GM19099 (cell line): Measurements from ENCODE around the gene KIF24.

Experiments used
- POLR2A ChIP-seq: IDR thresholded peaks from 3 replicates; pipeline ENCODE4 v1.6.1; 2011; ENCODE audit warnings: low read depth; ENCODE audit not compliant: insufficient read length; ENCODE audit errors: extremely low read depth

KIF24 gene

GRCh38 chr9:34370970-34371880, 42.2 kb upstream of the KIF24 start:
- no peak for TF ChIP-seq POLR2A

DNA sequence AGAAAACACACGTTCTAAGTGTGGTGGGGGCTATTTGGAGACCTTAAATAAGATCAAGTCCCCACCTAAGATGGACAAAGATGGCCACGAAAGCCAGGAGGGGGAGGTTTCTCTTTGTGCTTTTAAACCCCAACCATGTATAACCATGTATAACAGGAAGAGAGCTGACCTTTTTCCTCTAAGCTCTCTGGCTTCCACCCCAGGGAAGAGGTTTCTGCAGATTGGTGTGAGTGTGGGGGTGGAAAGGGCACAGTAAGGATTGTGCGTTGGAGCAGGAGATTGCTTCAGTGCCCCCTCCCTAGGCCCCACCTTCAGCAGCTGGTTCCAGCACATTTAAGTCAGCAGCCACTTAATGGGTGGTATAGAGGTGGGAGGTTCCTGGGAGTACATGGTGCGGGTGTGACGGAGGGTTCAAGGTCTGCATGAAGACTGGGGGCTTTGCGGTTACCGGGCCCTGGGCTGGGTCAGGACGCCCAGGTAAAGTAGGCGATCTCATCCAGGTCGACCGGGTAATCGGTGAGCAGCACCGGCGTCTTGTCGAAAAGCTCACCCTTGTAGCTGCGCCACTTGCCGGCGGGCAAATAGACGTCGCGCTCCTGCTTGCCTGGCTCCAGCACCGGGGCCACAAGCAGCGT, 41.4 kb upstream of the KIF24 start:
- no peak for TF ChIP-seq POLR2A

DNA sequence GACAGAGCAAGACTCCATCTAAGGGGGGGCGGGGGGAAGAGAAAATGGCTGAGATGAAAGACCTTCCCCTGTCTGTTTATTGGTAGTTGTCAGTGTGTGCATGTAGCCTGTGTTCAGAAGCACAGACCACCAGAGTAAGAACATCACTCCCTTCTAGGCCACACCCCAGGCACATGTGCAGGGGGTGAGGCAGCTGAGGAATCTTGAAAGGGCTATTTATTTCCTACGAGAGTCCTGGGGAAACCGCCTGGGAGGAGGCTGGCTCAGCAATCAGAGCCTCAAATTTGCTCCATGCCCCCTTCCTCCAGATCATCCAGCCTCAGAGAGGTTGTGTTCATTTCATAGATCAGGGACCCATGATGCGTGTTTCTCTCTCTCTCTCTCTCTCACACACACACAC, 40.6 kb upstream of the KIF24 start:
- TF ChIP-seq POLR2A: no peak

- TF ChIP-seq POLR2A: no peak
These were observed 37.3 kb upstream of the KIF24 start for GRCh38 chr9:34366365-34366764.

DNA sequence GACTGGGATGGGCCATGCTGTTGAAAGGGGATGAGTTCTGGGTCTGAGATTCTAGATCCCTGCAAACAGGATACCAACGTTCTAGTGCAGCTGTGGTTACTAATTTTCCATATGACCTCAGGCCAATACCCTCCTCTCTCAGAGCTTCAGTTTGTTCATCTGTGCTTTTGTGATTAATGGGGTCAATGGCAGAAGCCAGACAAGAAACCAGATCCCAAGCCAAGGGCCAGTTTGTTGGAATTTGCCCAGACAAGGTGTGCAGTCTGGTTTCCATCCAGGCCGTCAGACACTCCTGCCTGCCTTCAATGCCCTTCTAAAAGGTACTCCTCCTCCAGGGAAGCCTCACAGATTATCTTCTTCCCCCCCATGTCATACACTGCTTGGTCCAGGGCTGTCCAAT, 36.2 kb upstream of the KIF24 start:
- no peak for TF ChIP-seq POLR2A

DNA sequence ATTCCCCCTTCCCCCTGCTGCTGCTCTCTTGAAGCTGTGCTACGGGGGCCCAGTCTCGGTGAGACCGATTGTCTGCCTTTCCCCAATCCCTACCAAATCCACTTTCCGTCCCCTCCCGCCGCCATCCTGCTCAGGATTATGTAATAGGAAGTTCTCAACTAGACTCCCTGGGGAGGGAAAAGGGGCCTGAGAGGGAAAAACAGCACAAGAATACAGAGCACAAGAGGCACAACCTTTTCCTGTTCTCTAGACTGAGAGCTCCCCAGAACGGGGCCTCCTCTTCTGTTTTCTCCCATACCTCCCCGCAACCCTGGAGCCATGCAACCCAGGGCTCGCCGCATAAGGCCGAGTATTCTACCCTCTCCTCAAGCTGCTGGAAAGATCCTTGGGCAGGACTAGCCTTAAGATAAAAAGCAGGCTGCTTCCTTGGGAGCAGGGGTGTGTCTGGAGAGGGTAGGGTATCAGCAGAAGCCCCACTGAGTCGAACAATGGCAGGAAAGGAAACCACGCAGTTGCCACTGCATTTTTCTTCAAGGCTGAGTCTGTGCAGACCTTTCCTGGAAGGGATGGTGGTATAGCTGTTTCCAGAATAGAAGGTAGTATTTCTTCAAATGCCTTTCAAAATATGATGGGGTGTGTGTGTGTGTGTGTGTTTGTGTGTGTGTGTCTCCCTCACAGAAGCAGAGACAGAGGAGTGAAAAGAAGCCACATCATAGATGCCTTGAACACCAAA, 34.7 kb upstream of the KIF24 start:
- TF ChIP-seq POLR2A: no peak

GRCh38 chr9:34362614-34363214, 33.6 kb upstream of the KIF24 start:
- TF ChIP-seq POLR2A: no peak

GRCh38 chr9:34349324-34349723, 20.3 kb upstream of the KIF24 start:
- no peak for TF ChIP-seq POLR2A

DNA sequence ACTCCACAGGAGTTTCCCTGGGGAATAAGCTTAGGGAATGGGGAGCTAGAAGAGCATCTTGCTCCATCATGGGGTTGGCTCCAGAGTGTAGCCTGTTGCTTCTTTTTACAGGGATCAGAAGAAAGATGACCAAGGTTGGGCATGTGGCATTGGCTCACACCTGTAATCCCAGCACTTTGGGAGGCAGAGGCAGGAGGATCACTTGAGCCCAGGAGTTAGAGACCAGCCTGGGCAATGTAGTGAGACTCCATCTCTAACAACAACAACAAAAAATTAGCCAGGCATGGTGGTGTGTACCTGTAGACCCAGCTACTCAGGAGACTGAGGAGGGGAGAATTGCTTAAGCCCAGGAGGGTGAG, 18.7 kb upstream of the KIF24 start:
- TF ChIP-seq POLR2A: no peak

DNA sequence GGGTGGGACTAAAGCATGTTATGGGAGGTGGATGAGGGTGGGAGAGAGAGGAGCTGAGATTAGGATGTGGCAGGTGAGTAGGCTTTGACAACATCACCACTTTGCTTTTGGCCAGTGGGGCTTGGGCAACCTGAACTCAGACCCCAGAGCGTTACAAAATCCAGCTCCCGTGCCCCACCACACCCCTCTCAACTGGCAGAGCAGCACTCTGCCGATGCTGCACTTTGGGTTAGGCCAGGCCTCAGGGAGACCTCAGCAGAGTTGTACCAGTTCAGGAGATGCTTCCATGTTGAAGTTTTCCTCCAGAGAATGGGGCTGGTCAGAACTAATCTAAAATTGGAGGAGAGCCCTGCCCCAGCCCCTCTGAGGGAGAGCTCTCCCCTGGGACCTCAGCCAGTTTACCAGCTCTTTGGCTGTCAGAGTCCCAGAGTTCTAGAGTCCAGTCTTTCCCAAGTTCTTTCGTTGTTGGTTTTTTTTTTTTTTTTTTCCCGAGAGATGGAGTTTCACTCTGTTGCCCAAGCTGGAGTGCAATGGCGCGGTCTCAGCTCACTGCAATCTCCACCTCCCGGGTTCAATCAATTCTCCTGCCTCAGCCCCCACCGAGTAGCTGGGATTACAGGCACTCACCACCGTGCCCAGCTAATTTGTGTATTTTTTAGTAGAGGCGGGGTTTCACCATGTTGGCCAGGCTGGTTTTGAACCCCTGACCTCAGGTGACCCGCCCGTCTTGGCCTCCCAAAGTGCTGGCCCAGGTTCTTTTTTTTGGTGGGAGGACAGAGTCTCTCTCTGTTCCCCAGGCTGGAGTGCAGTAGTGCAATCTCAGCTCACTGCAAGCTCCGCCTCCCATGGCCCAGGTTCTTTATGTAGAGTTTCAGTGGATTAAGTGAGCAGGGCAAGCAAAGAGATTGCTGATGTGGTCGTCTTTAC, 18.1 kb upstream of the KIF24 start:
- TF ChIP-seq POLR2A: no peak

DNA sequence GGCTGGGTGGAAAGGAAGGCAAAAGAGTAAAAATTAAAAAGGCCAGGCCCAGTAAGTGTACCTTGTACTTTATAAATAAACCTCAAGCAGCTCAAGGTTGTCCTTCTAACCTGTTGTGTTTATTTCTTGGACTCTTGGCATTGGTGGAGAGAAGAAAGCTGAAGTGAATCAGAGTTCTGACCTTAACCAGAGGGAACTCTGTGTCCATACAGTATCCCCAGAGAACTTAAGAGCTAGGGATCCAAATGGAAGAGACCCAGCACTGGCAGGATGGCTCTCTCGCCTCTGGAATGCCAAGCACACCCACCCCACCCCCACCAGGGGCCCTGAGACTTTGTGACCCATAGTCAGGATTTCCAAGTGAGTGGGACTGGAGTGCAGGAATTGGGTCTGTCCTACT, 14.5 kb upstream of the KIF24 start:
- TF ChIP-seq POLR2A: no peak

GRCh38 chr9:34343090-34343489, 14.0 kb upstream of the KIF24 start:
- TF ChIP-seq POLR2A: no peak

DNA sequence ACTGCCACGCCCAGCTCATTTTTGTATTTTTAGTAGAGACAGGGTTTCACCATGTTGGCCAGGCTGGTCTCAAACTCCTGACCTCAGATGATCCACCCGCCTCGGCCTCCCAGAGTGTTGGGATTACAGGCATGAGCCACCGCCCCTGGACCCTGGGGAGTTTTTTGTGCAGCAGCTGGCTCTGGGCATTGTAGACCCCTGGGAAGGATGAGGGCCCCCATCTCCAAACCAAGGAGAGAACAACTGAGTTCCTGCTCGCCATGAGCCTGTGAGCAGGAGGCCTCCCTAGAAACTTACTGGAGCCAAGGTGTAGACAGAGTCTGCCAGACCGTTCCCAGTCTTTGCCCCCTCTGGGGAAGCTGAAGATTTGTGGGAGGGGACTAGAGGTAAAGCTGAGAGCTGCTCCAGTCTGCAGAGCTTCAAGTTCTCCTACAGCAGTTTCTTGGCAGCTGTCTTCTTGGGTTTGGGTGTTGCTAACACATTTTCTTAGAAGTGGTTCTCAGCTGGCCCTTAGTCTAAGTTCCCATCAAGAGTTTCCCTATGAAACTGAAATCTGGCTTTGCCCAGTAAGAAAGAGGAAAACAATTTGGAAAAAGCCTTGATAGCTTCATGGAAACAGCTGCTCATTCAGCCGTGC, 12.7 kb upstream of the KIF24 start:
- no peak for TF ChIP-seq POLR2A

- TF ChIP-seq POLR2A: no peak
These were observed 9.8 kb upstream of the KIF24 start for GRCh38 chr9:34338665-34339385.

GRCh38 chr9:34337403-34337802, 8.3 kb upstream of the KIF24 start:
- no peak for TF ChIP-seq POLR2A
